Stimulated activated CD4-positive, alpha-beta T cell treated with anti-CD3 and anti-CD28 coated beads, Interleukin-12 subunit alpha, Interleukin-12 subunit beta, amount 100 ng/mL, for 48 hours (primary cell): ENCODE measurements around the gene ADPRM.

Experiments
- DNase-seq, 3 donors: peaks; one replicate each; pipeline ENCODE4 v3.0.0-alpha.2; 2020; ENCODE audit warnings: low read depth in 2 of 3, low spot score in 1 of 3

The ADPRM gene

DNA sequence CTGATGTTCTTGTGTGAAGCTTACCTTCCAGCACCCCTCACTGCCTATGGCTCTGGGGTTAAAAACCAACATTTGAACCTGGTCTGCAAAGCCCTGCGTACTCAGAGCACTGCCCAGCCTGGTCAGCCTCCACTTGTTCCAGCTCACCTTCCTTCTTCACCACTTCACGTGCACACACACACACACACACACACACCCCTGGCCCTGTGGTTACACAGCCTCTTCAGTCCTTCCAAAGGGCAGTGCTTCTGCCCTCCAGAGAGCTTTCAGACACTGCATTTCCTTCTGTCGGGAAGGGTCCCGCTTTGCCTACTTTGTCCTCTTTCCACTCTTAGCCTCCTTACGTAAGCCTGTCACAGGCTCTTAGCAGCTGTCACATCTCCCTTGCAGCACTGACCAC, 42.0 kb downstream of the ADPRM start:
- DNase-seq = no peak

DNA sequence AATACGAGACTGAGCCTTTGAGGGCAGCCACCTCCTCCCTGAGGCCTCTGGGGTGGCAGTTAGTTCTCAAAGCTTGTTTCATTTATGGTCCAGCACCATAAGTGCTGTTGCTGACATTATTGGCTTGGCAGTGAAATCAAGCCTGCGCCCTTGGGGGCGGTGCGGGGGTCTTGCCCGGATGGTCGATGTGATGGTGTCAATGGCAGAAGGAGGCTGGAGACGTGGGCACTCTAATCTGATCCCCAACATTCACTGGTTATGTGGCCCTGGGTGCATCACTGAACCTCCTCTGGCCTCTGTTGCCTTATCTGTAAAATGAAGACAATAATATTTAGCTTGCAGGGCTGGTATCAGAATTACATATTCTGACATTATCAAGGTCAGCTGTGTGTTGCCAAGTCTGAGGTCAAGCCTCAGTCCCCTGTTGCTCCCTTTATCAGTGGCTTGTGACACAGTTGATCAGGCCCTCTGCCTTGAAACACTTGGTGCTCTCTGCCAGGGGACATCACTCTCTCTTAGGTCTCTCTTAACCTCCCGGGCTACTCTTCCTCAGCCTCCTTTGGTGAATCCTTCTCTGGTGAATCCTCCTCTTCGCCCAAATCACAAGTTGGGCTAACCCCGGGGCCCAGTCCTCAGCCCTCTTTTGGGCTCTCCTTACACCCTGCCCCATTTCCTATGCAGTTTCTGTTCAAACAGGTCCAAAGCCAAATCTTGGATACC, 44.2 kb downstream of the ADPRM start:
- DNase-seq = no peak

GRCh38 chr17:10742431-10742830, 45.0 kb downstream of the ADPRM start:
- no peak for DNase-seq

GRCh38 chr17:10743316-10744009, 46.1 kb downstream of the ADPRM start:
- no peak for DNase-seq

- DNase-seq = no peak
These were observed 47.2 kb downstream of the ADPRM start for GRCh38 chr17:10744501-10745000.

DNA sequence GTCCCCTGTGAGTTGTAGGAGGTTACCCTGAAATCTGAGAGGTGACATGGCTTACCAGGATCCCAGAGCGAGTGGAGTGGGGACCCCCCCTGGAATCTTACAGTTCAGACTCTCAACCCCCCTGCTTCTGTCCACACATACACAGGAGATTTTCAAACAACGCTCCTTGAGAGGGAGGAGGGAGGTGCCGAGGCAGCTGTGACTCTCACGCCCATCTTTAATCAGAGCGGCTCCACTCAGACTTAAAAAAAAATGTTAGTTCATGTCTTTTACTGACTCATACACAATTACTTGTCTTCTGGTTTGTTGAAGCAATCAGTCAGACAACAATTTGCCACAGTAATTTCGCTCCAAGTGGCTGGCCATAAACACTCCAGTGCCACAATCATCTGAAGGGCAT, 47.8 kb downstream of the ADPRM start:
- no peak for DNase-seq

GRCh38 chr17:10748531-10749181, 51.3 kb downstream of the ADPRM start:
- no peak for DNase-seq

DNA sequence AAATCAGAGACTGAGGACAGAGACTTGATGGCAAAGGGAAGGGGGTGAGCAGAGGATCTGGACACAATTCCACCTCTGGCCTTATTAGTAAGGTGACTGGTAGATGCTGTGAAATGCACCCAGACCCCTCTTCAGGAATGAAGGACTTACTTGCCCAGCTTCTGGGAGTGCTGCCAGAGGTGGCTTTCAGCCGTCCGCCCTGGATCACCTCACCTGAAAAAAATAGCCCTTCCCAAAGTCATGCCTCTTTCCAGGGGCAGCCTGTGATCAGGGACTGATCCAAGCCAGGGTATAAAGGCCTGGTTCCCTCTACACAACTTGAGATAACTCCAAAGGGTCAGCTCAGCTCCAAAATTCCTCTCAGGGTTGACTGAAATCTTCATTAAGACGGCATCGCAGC, 52.8 kb downstream of the ADPRM start:
- DNase-seq = no peak

DNA sequence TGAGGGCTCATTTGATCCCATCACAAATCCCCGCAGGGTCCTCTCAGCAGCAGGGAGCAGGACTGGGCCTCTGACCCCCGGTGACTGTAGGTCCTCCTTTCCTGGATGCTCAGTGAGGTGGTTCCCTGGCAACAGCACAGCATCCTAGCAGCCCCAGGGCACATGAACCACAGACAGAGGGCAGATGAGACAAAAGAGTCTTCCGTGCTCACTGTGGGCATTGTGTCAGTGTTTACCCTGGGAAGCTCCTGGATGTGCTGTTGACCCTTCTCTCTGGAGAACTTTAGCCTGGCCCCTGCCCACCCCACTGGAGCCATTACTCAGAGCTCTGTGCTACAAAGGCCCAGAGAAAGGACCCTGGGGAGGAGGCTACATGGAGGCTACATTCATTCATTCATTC, 54.2 kb downstream of the ADPRM start:
- DNase-seq = no peak

DNA sequence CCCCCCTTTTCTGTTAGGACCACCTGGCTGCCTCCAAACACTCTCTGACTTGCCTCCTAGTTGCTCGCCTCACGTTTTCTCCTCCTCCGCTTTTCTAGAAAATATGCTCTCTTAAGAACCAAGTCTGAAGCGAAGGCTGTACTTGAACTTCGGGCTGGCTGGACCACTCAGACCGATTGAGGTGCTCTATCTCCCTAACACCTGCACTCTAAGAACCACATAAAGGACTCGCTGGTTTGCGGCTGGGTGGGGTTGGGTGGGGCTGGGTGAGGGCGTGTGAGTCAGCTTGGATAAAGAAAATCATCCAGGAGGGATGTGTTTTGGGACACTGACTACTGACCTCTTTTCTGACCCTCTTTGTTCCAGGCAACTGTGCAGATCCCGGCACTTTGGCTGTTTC, 55.3 kb downstream of the ADPRM start:
- no peak for DNase-seq

DNA sequence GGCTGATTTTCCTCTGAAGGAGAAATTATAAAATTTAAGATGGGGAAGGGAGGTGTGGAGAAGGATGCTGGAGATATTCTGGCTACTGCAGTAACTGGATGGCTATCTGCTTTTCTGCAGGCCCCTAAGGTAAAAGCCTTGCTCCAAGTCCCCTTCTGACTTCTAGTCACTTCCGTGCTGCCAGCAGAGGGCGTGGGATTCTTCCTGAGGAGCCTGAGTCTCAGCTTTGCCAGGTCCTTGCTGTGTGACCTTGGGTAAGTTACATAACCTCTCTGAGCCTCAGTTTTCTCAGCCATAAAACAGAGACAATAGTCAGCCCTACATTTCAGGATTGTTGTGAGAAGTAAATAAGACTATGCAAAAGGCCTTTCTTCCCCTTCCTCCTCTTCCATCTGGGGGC, 56.7 kb downstream of the ADPRM start:
- DNase-seq = no peak

- no peak for DNase-seq
These were observed 57.6 kb downstream of the ADPRM start for GRCh38 chr17:10754861-10755591.

DNA sequence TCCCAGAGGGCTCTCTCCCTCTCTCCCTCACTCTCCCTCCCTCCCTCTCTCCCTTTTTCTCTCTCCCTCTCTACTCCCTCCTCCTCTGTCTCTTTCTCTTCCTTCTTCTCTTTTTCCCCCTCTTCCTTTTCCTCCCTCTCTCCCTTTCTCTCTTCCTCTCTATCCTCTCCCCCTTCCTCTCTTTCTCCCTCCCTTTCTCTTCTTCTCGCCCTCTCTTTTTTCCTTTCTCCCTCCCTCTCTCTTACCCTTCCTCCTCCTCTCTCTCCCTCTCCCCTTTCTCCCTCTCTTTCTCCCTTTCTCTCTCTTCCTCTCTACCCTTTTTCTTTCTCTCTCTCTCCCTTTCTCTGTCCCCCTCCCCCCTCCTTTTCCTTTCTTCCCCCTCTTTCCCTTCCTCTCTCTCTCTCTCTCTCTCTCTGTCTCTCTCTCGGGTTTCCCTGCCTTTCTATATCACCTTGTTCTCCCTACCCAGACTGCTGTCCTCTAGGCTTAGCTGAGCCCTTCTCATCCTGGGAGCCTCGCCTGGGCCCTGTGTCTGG, 58.3 kb downstream of the ADPRM start:
- DNase-seq = no peak

DNA sequence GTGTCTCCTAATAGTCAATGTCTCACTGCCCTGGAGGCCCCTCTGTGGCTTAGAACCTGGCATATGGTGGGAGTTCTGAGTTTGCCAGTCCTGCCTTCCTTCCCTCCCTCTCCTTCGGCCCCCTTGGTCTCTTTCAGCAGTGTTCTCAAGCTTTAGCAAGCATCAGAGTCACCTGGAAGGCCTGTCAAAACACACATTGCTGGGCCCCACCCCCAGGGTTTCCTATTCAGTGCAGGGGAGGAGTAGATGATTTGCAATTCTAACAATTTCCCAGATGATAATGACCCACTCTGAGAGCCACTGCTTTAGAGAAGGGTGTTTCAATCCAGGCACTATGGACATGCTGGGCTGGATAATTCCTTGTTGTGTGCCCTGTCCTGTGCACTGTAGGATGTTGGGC, 58.8 kb downstream of the ADPRM start:
- DNase-seq = no peak

GRCh38 chr17:10756619-10757018, 59.2 kb downstream of the ADPRM start:
- no peak for DNase-seq

DNA sequence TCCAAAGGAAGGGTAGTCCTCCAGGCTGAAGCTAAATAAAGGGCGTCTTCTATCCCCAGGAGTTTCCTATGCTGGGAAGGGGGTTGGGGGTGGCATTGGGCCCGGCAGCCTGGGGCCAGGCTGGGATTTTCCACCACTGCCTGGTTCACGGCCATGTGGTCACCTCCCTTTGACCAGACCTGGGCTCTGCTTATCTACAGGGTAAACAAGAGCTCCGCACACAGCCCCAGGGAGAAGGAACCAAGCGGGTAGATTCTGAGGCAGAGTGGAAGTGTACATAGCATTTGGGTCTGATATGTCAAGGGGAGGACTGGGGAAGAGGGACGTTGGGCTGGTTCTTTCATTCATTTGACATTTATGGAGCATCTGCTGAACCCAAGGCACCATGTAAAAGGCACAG, 59.7 kb downstream of the ADPRM start:
- no peak for DNase-seq

- no peak for DNase-seq
These were observed 60.3 kb downstream of the ADPRM start for GRCh38 chr17:10757647-10758046.

DNA sequence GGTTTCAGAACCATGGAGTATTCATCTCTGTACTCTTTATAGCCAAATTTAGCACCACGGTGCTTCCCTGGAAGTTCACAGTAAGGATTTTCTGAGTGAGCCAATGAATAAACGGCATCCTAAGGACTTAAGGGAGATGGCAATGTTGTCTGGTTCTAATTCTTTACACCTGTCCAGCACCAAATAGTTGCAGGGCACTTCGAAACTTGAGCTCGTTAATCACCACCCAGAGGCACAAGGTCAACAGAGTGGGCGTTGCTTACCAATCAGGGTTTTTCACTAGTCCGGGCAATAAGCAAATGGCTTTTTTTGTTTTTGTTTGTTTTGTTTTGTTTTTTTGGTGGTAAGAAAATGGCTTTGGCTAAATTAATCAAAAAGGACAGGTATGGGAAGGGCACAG, 60.7 kb downstream of the ADPRM start:
- no peak for DNase-seq
